ENCODE measurements around the gene FKBP5. TPM values are rescaled to one million over a fixed set of nuclear protein-coding genes. Genes with fewer than 3 reads are reported as not detected.

FKBP5 gene
- total and polyA plus RNA-seq, 2 donors (not counting 1 experiment from before 2014, with no cell fraction given), result 2.8 to 7.4 TPM

DNA sequence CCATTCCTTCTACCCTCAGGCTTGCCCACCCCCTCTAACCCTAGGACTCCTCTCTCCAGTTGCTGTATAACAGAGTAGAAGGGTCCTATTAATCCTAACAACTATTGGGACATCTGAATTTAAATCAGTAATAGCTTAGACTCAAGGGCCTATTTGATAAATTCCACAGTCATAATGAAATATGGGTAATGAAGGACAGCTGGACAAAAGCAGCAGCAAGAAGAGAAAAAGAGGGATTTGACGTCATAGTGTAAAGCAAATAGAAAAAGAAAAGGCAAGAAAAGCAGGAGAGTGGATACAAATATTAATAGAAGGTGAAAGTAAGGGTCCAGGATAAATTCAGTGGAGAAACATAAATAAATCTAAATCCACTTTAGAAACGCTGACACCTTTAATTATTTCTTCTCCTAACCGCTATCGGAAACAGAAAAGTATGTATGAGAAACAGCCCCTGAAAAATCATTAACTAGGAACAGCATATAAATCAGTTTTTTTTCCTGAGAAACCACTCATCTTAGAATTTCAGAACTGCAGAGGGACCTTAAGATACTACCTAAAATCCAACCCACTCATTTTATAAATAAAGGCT, 12.8 kb downstream of the FKBP5 start:
- Histone ChIP-seq H3K4me1 (ENCODE audit: control insufficient read depth in 2 of 2, insufficient read depth in 2 of 2, low read length in 2 of 2) (peaks cover 0 to under 1% of the 10 kb centered on the region in 2 donors), H3K9me3 (ENCODE audit: control extremely low read depth in 1 of 3, control insufficient read depth in 2 of 3, insufficient read depth in 1 of 3, low read length in 2 of 3) (no peaks in the 10 kb centered on the region), H3K79me2 (ENCODE audit: control insufficient read depth, insufficient read depth, low read length) (no peaks in the 10 kb centered on the region), H4K20me1 (ENCODE audit: control insufficient read depth, insufficient read depth, low read length, poor library complexity, severe bottlenecking) (no peaks in the 10 kb centered on the region), H3K36me3 (replicated peaks in 1 of 2; ENCODE audit: control extremely low read depth in 1 of 2, control insufficient read depth in 1 of 2, extremely low read depth in 1 of 2, insufficient read depth in 2 of 2, low read length in 1 of 2) (no peaks in the 10 kb centered on the region), H3K9ac (ENCODE audit: low read length) (no peak overlapping the region), H3K4me3 (ENCODE audit: control extremely low read depth in 1 of 5, extremely low read depth in 1 of 5, insufficient read depth in 1 of 5, low read depth in 2 of 5, low read length in 4 of 5) (no peak overlapping the region), H3K27me3 (replicated peaks in 1 of 4; ENCODE audit: control extremely low read depth in 1 of 4, control insufficient read depth in 3 of 4, insufficient read depth in 4 of 4, low read length in 3 of 4) (no peaks in the 10 kb centered on the region), H3K4me2 (replicated peaks; ENCODE audit: low read depth, low read length, poor library complexity, severe bottlenecking) (no peak overlapping the region), H2AFZ (ENCODE audit: insufficient read depth, low read depth, low read length, poor library complexity, severe bottlenecking) (no peak overlapping the region), H3K27ac (ENCODE audit: low read length in 2 of 2) (no peak overlapping the region)
- H3K4me1 Mint-ChIP-seq, result peaks cover 9% of the 10 kb centered on the region
- ATAC-seq (ENCODE audit: low read depth) (no peak), DNase-seq (no peak)
- TF ChIP-seq, protein P1, sequence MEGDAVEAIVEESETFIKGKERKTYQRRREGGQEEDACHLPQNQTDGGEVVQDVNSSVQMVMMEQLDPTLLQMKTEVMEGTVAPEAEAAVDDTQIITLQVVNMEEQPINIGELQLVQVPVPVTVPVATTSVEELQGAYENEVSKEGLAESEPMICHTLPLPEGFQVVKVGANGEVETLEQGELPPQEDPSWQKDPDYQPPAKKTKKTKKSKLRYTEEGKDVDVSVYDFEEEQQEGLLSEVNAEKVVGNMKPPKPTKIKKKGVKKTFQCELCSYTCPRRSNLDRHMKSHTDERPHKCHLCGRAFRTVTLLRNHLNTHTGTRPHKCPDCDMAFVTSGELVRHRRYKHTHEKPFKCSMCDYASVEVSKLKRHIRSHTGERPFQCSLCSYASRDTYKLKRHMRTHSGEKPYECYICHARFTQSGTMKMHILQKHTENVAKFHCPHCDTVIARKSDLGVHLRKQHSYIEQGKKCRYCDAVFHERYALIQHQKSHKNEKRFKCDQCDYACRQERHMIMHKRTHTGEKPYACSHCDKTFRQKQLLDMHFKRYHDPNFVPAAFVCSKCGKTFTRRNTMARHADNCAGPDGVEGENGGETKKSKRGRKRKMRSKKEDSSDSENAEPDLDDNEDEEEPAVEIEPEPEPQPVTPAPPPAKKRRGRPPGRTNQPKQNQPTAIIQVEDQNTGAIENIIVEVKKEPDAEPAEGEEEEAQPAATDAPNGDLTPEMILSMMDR (IDR thresholded peaks at IDR 0.05), result no peak
- no peak for TF ChIP-seq EZH2 (IDR thresholded peaks at IDR 0.05; ENCODE audit: borderline replicate concordance, insufficient read depth, low read depth, low read length, poor library complexity, severe bottlenecking)
- intact Hi-C loops (cut with micrococcal nuclease), result loop anchor here (5.0 kb wide), 1 partner anchor 94 kb away; no protein-coding TSS in a partner anchor
- ChIA-PET POLR2A (no interaction called here), CTCF (no interaction called here)
- no peaks in the 10 kb centered on the region for H3K9me3 Mint-ChIP-seq (ENCODE audit: insufficient read depth)
- no CpG with 5 or more reads among the region's 4 CpGs for WGBS (ENCODE audit: insufficient coverage)
- no peak overlapping the region for H3K27ac Mint-ChIP-seq
- no peaks in the 10 kb centered on the region for H3K27me3 Mint-ChIP-seq
- H3K4me3 Mint-ChIP-seq, result no peak overlapping the region

DNA sequence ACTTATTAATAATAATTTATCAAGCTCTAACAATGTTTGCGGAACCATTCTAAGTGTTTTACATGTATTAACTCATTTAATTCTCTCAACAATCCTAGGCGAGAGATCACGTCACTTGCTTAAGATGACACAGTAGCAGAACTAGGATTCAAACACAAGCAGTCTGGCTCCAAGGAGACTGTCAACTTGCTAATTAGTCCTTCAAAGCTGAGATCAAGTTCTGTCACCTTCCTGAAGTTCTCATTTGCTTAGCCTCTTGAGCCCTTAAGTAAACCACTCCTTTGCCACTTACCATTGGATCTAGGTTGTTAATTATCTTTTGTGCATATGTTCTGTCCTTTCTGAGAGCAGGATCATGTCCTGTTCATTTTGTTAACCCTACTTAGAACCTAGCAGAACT, 14.1 kb downstream of the FKBP5 start:
- ATAC-seq (ENCODE audit: low read depth) (no peak), DNase-seq (no peak)
- Histone ChIP-seq H2AFZ (ENCODE audit: insufficient read depth, low read depth, low read length, poor library complexity, severe bottlenecking) (no peak overlapping the region), H3K27ac (ENCODE audit: low read length in 2 of 2) (no peak overlapping the region), H3K36me3 (replicated peaks in 1 of 2; ENCODE audit: control extremely low read depth in 1 of 2, control insufficient read depth in 1 of 2, extremely low read depth in 1 of 2, insufficient read depth in 2 of 2, low read length in 1 of 2) (no peaks in the 10 kb centered on the region), H4K20me1 (ENCODE audit: control insufficient read depth, insufficient read depth, low read length, poor library complexity, severe bottlenecking) (no peaks in the 10 kb centered on the region), H3K9ac (ENCODE audit: low read length) (no peak overlapping the region), H3K4me2 (replicated peaks; ENCODE audit: low read depth, low read length, poor library complexity, severe bottlenecking) (no peak overlapping the region), H3K4me1 (ENCODE audit: control insufficient read depth in 2 of 2, insufficient read depth in 2 of 2, low read length in 2 of 2) (peaks cover 3% of the 10 kb centered on the region in 2 donors), H3K27me3 (replicated peaks in 1 of 4; ENCODE audit: control extremely low read depth in 1 of 4, control insufficient read depth in 3 of 4, insufficient read depth in 4 of 4, low read length in 3 of 4) (no peaks in the 10 kb centered on the region), H3K4me3 (ENCODE audit: control extremely low read depth in 1 of 5, extremely low read depth in 1 of 5, insufficient read depth in 1 of 5, low read depth in 2 of 5, low read length in 4 of 5) (no peak overlapping the region), H3K79me2 (ENCODE audit: control insufficient read depth, insufficient read depth, low read length) (peaks cover 6% of the 10 kb centered on the region), H3K9me3 (ENCODE audit: control extremely low read depth in 1 of 3, control insufficient read depth in 2 of 3, insufficient read depth in 1 of 3, low read length in 2 of 3) (no peaks in the 10 kb centered on the region)
- H3K4me3 Mint-ChIP-seq, result no peak overlapping the region
- WGBS (ENCODE audit: insufficient coverage), result 88% methylated on average over 3 of the region's 3 CpGs
- TF ChIP-seq, protein P1 (IDR thresholded peaks at IDR 0.05), result no peak
- TF ChIP-seq EZH2 (IDR thresholded peaks at IDR 0.05; ENCODE audit: borderline replicate concordance, insufficient read depth, low read depth, low read length, poor library complexity, severe bottlenecking), result no peak
- POLR2A ChIA-PET, result no interaction called here
- intact Hi-C loops (cut with micrococcal nuclease), result no loop called here
- no peaks in the 10 kb centered on the region for H3K9me3 Mint-ChIP-seq (ENCODE audit: insufficient read depth)
- no peak overlapping the region for H3K27ac Mint-ChIP-seq
- no peaks in the 10 kb centered on the region for H3K27me3 Mint-ChIP-seq
- CTCF ChIA-PET, result interaction anchor here (1.2 kb wide), 2 partner anchors 53 to 62 kb away, joined by 3 to 5 read pairs; partner anchors contain the start of gene ARMC12
- H3K4me1 Mint-ChIP-seq, result peaks cover 16% of the 10 kb centered on the region

Data from B cell (primary cell).